DND-41 (cell line): ENCODE measurements around the gene EXOC6.
"Not testable (repeated sequence)": the region's sequence is repeated elsewhere in the genome, so short reads cannot be mapped to it uniquely, and the experiment has no call there.

Experiments used
- ATAC-seq: fragments of 200-7000 bp; cut with Tn5 transposase; 3 replicates; pipeline ENCODE4 v1.9.1; 2021; ENCODE audit warnings: low read depth; ENCODE audit not compliant: insufficient read depth
- DNase-seq: peaks from one replicate; pipeline ENCODE4 v3.0.0-alpha.2; 2020
- H2AFZ ChIP-seq: 2 replicates; pipeline ENCODE4 v1.6.0; 2012; ENCODE audit warnings: low read depth, low read length
- H3K27ac ChIP-seq: 2 replicates; pipeline ENCODE4 v1.5.1; 2012; ENCODE audit warnings: low read length, inconsistent platforms
- H3K27me3 ChIP-seq: fragments of 200-600 bp; sonication (generic); 2 replicates; pipeline ENCODE4 v1.6.0; 2012; ENCODE audit warnings: low read length, mild to moderate bottlenecking, inconsistent platforms; ENCODE audit not compliant: insufficient read depth, poor library complexity
- H3K36me3 ChIP-seq: 2 replicates; pipeline ENCODE4 v1.5.1; 2012; ENCODE audit warnings: low read length, inconsistent platforms; ENCODE audit not compliant: insufficient read depth
- H3K4me1 ChIP-seq: 2 replicates; pipeline ENCODE4 v1.5.1; 2012; ENCODE audit warnings: mild to moderate bottlenecking, low read length; ENCODE audit not compliant: insufficient read depth
- H3K4me2 ChIP-seq: 2 replicates; pipeline ENCODE4 v1.6.0; 2012; ENCODE audit warnings: mild to moderate bottlenecking, moderate library complexity, low read length, inconsistent platforms; ENCODE audit not compliant: insufficient read depth
- H3K4me3 ChIP-seq, 2 experiments: fragments of 200-600 bp in 1 of 2; shearing (Covaris generic) in 1 of 2; 2 replicates each; pipeline ENCODE4 v1.5.1; 2012 to 2016; ENCODE audit warnings: inconsistent platforms in 2 of 2, low read length in 2 of 2, mild to moderate bottlenecking in 2 of 2, low read depth in 1 of 2, moderate library complexity in 1 of 2
- H3K79me2 ChIP-seq: 2 replicates; pipeline ENCODE4 v1.6.0; 2012; ENCODE audit warnings: low read length, inconsistent platforms; ENCODE audit not compliant: insufficient read depth
- H3K9ac ChIP-seq: 2 replicates; pipeline ENCODE4 v1.6.0; 2012; ENCODE audit warnings: low read depth, mild to moderate bottlenecking, inconsistent platforms, low read length, moderate library complexity
- H3K9me3 ChIP-seq: 2 replicates; pipeline ENCODE4 v1.5.1; 2012; ENCODE audit warnings: low read length, moderate library complexity, mild to moderate bottlenecking, inconsistent platforms; ENCODE audit not compliant: insufficient read depth, severe bottlenecking
- H4K20me1 ChIP-seq: 2 replicates; pipeline ENCODE4 v1.6.0; 2012; ENCODE audit warnings: low read length; ENCODE audit not compliant: insufficient read depth
- EZH2 ChIP-seq: IDR thresholded peaks from 3 replicates; pipeline ENCODE4 v1.6.1; 2012; ENCODE audit warnings: borderline replicate concordance, low read depth, mild to moderate bottlenecking, moderate library complexity, low read length, inconsistent platforms; ENCODE audit not compliant: severe bottlenecking
- TF ChIP-seq, protein P1 (sequence below): IDR thresholded peaks from 2 replicates; pipeline ENCODE4 v1.5.1; 2012; ENCODE audit warnings: borderline replicate concordance, low read length, moderate library complexity, mild to moderate bottlenecking; ENCODE audit not compliant: poor library complexity, severe bottlenecking; ENCODE audit errors: extremely low read depth

EXOC6 gene

DNA sequence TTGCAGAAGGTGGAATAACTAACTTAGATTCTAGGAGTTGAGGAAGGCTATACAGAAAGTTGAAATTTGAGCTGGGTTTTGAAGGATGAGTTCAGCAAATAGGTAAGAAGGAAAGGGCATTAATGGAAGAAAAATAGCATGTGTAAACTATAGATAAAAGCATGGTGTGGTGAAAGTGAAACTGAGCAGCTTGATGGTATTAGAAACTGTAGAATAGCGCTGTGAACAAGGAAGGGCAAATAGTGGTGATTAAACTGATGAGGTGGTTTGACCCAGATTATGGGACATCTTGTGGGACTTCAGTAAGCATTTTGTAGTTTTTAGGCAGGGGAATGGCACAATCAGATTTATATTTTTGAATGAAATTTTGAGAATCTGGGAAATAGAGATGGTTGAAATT lies 90.5 kb downstream of the EXOC6 start:
- peaks cover 12% of the 10 kb centered on the region; the same call in 1 of the 2 replicates for H3K36me3 ChIP-seq
- H2AFZ ChIP-seq: no peak overlapping the region
- H3K79me2 ChIP-seq: no peaks in the 10 kb centered on the region
- H3K27me3 ChIP-seq: no peaks in the 10 kb centered on the region
- ATAC-seq (no peak), DNase-seq (no peak)
- no peaks in the 10 kb centered on the region for H3K9me3 ChIP-seq
- H3K27ac ChIP-seq: no peak overlapping the region
- H4K20me1 ChIP-seq: no peaks in the 10 kb centered on the region
- H3K4me3 ChIP-seq: no peak overlapping the region
- H3K9ac ChIP-seq: no peak overlapping the region
- no peaks in the 10 kb centered on the region for H3K4me1 ChIP-seq
- TF ChIP-seq, protein P1, sequence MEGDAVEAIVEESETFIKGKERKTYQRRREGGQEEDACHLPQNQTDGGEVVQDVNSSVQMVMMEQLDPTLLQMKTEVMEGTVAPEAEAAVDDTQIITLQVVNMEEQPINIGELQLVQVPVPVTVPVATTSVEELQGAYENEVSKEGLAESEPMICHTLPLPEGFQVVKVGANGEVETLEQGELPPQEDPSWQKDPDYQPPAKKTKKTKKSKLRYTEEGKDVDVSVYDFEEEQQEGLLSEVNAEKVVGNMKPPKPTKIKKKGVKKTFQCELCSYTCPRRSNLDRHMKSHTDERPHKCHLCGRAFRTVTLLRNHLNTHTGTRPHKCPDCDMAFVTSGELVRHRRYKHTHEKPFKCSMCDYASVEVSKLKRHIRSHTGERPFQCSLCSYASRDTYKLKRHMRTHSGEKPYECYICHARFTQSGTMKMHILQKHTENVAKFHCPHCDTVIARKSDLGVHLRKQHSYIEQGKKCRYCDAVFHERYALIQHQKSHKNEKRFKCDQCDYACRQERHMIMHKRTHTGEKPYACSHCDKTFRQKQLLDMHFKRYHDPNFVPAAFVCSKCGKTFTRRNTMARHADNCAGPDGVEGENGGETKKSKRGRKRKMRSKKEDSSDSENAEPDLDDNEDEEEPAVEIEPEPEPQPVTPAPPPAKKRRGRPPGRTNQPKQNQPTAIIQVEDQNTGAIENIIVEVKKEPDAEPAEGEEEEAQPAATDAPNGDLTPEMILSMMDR: no peak
- no peak for TF ChIP-seq EZH2
- H3K4me2 ChIP-seq: no peak overlapping the region

DNA sequence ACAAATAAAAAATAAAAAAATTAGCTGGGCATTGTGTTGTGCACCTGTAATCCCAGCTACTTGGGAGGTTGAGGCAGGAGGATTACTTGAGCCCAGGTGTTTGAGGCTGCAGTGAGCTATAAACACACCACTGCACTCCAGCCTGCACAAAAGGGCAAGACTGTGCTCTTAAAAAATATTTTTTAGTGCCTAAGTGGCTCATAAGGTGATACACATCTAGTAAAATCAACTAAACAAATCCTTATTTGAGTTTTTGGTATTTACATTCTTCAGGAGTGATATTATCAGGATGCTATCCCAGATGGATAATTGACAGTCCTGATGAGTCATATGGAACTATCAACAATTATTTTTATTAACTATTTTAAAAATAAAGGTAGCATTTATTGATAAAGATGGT lies 93.9 kb downstream of the EXOC6 start:
- no peaks in the 10 kb centered on the region for H3K79me2 ChIP-seq
- ATAC-seq: no peak
- H3K27me3 ChIP-seq: no peaks in the 10 kb centered on the region
- H3K4me3 ChIP-seq: no peak overlapping the region
- no peak overlapping the region for H3K9ac ChIP-seq
- H3K9me3 ChIP-seq: no peaks in the 10 kb centered on the region
- H3K4me1 ChIP-seq: no peaks in the 10 kb centered on the region
- TF ChIP-seq EZH2: no peak
- TF ChIP-seq, protein P1: no peak
- H2AFZ ChIP-seq: no peak overlapping the region
- peaks cover 24% of the 10 kb centered on the region; the same call in 1 of the 2 replicates for H3K36me3 ChIP-seq
- H3K4me2 ChIP-seq: no peak overlapping the region
- H3K27ac ChIP-seq: no peak overlapping the region
- no peaks in the 10 kb centered on the region for H4K20me1 ChIP-seq
- DNase-seq: no peak

DNA sequence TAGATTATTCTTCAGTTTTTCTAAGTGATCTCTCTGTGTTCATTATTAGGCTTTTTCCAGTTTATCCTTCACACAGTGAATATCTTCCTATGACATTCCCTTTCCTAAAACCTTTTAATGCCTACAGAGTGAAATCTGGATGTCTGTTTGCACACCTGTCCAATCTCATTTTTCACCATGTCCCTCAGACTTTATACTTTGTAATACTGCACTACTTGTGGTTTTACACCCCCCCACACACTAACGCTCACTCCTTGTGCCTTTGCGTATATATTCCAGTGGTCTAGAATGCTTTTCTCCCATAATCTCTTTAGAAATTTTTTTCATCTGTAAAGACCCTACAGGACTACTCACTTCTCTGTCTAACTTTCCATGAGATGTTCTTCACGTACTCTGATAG lies 98.2 kb downstream of the EXOC6 start:
- H3K4me3 ChIP-seq: no peak overlapping the region
- TF ChIP-seq EZH2: no peak
- TF ChIP-seq, protein P1: no peak

GRCh38 chr10:92952573-92952972 lies 104.3 kb downstream of the EXOC6 start:
- not testable (repeated sequence) for H3K79me2 ChIP-seq, DNase-seq, ATAC-seq, H2AFZ ChIP-seq, H3K4me2 ChIP-seq, H3K27me3 ChIP-seq, H3K9me3 ChIP-seq, H3K4me3 ChIP-seq, H4K20me1 ChIP-seq, H3K4me1 ChIP-seq, H3K27ac ChIP-seq, H3K9ac ChIP-seq
- peaks cover 48% of the 10 kb centered on the region; the same call in 1 of the 2 replicates for H3K36me3 ChIP-seq

More for the DNA sequence above, 98.2 kb downstream of the EXOC6 start:
- H3K27me3 ChIP-seq: no peaks in the 10 kb centered on the region
- H3K9me3 ChIP-seq: no peaks in the 10 kb centered on the region
- H3K4me2 ChIP-seq: no peak overlapping the region
- no peak overlapping the region for H3K27ac ChIP-seq
- H3K4me1 ChIP-seq: no peaks in the 10 kb centered on the region
- DNase-seq: no peak
- peaks cover 50% of the 10 kb centered on the region; the same call in 1 of the 2 replicates for H3K36me3 ChIP-seq
- H2AFZ ChIP-seq: no peak overlapping the region
- no peaks in the 10 kb centered on the region for H3K79me2 ChIP-seq
- H3K9ac ChIP-seq: no peak overlapping the region
- no peak for ATAC-seq
- H4K20me1 ChIP-seq: no peaks in the 10 kb centered on the region
